Mononuclear cell (primary cell): Measurements from ENCODE around the gene MAL. TPM values are rescaled to one million over a fixed set of nuclear protein-coding genes. Genes with fewer than 3 reads are reported as not detected.

Experiments
- H3K27me3 ChIP-seq: 2 replicates; pipeline ENCODE4 v1.6.0; 2011; ENCODE audit warnings: low read length, control low read depth; ENCODE audit not compliant: insufficient read depth
- H3K4me1 ChIP-seq: 2 replicates; pipeline ENCODE4 v1.5.1; 2011; ENCODE audit warnings: mild to moderate bottlenecking, low read length, control low read depth; ENCODE audit not compliant: insufficient read depth
- H3K4me3 ChIP-seq: 2 replicates; pipeline ENCODE4 v1.5.1; 2011; ENCODE audit warnings: mild to moderate bottlenecking, low read length, moderate library complexity
- H3K9me3 ChIP-seq: 2 replicates; pipeline ENCODE4 v1.5.1; 2011; ENCODE audit warnings: low read depth, mild to moderate bottlenecking, control low read depth, low read length
- total RNA-seq: library from RNA; depleted of rRNA; stranded (reverse); fragments of >200 nt; gene quantifications from one replicate; pipeline ENCODE4 v1.2.3, GENCODE V29; 2012

MAL gene
- total RNA-seq, 1 donor, result 30.4 TPM

- H3K9me3 ChIP-seq, result no peaks in the 10 kb centered on the region
- H3K27me3 ChIP-seq, result no peaks in the 10 kb centered on the region
- H3K4me1 ChIP-seq, result peaks cover 13% of the 10 kb centered on the region
- H3K4me3 ChIP-seq, result no peak overlapping the region
These were observed 27.4 kb downstream of the MAL start for GRCh38 chr2:95052804-95053479.

- H3K4me1 ChIP-seq, result peaks cover 13% of the 10 kb centered on the region
- H3K9me3 ChIP-seq, result no peaks in the 10 kb centered on the region
- H3K27me3 ChIP-seq, result no peaks in the 10 kb centered on the region
- H3K4me3 ChIP-seq, result no peak overlapping the region
These were observed 28.0 kb downstream of the MAL start for GRCh38 chr2:95053543-95053942.

GRCh38 chr2:95054016-95054415 is 28.5 kb downstream of the MAL start:
- Histone ChIP-seq H3K9me3 (no peaks in the 10 kb centered on the region), H3K27me3 (no peaks in the 10 kb centered on the region), H3K4me3 (no peak overlapping the region), H3K4me1 (peaks cover 13% of the 10 kb centered on the region)

- Histone ChIP-seq H3K27me3 (no peaks in the 10 kb centered on the region), H3K4me3 (no peak overlapping the region), H3K9me3 (no peaks in the 10 kb centered on the region), H3K4me1 (peaks cover 13% of the 10 kb centered on the region)
These were observed 29.8 kb downstream of the MAL start for GRCh38 chr2:95055262-95055661.

- Histone ChIP-seq H3K4me1 (peaks cover 13% of the 10 kb centered on the region), H3K4me3 (no peak overlapping the region), H3K27me3 (no peaks in the 10 kb centered on the region), H3K9me3 (no peaks in the 10 kb centered on the region)
These were observed 30.5 kb downstream of the MAL start for GRCh38 chr2:95056044-95056443.

GRCh38 chr2:95056461-95057459 is 31.3 kb downstream of the MAL start:
- H3K27me3 ChIP-seq, result no peaks in the 10 kb centered on the region
- H3K4me1 ChIP-seq, result peaks cover 17% of the 10 kb centered on the region
- H3K9me3 ChIP-seq, result no peaks in the 10 kb centered on the region
- no peak overlapping the region for H3K4me3 ChIP-seq

- Histone ChIP-seq H3K27me3 (no peaks in the 10 kb centered on the region), H3K4me1 (peaks cover 27% of the 10 kb centered on the region)
These were observed 32.2 kb downstream of the MAL start for GRCh38 chr2:95057535-95058370.

GRCh38 chr2:95058466-95058988 is 33.0 kb downstream of the MAL start:
- no peak overlapping the region for H3K4me3 ChIP-seq
- no peaks in the 10 kb centered on the region for H3K9me3 ChIP-seq
- no peaks in the 10 kb centered on the region for H3K27me3 ChIP-seq
- H3K4me1 ChIP-seq, result peaks cover 32% of the 10 kb centered on the region

More at GRCh38 chr2:95057535-95058370, 32.2 kb downstream of the MAL start:
- Histone ChIP-seq H3K4me3 (no peak overlapping the region), H3K9me3 (no peaks in the 10 kb centered on the region)

GRCh38 chr2:95058989-95059641 is 33.6 kb downstream of the MAL start:
- Histone ChIP-seq H3K27me3 (no peaks in the 10 kb centered on the region), H3K4me1 (peaks cover 32% of the 10 kb centered on the region), H3K4me3 (no peak overlapping the region), H3K9me3 (no peaks in the 10 kb centered on the region)

GRCh38 chr2:95059656-95060370 is 34.3 kb downstream of the MAL start:
- no peaks in the 10 kb centered on the region for H3K9me3 ChIP-seq
- H3K4me1 ChIP-seq, result peaks cover 27% of the 10 kb centered on the region
- no peaks in the 10 kb centered on the region for H3K27me3 ChIP-seq
- no peak overlapping the region for H3K4me3 ChIP-seq

- Histone ChIP-seq H3K9me3 (no peaks in the 10 kb centered on the region), H3K4me1 (peaks cover 25% of the 10 kb centered on the region), H3K4me3 (no peak overlapping the region), H3K27me3 (no peaks in the 10 kb centered on the region)
These were observed 35.1 kb downstream of the MAL start for GRCh38 chr2:95060446-95061118.

GRCh38 chr2:95061119-95061512 is 35.6 kb downstream of the MAL start:
- Histone ChIP-seq H3K27me3 (no peaks in the 10 kb centered on the region), H3K4me3 (no peak overlapping the region), H3K9me3 (no peaks in the 10 kb centered on the region), H3K4me1 (peaks cover 20% of the 10 kb centered on the region)

- Histone ChIP-seq H3K27me3 (no peaks in the 10 kb centered on the region), H3K9me3 (no peaks in the 10 kb centered on the region), H3K4me3 (no peak overlapping the region), H3K4me1 (peaks cover 18% of the 10 kb centered on the region)
These were observed 36.2 kb downstream of the MAL start for GRCh38 chr2:95061601-95062183.
